GM23248 (cell line): ENCODE results near the gene COL6A1. TPM values are rescaled to one million over a fixed set of nuclear protein-coding genes. Genes with fewer than 3 reads are reported as not detected.
A peak's percentile ranks its signal among the peaks of the same experiment; 100 is the strongest.

Experiments used
- DNase-seq: peaks from one replicate; pipeline ENCODE4 v3.0.0-alpha.2; 2015
- H2AFZ ChIP-seq: fragments of 200-600 bp; sonication (generic); 2 replicates; pipeline ENCODE4 v1.6.1; 2016; ENCODE audit warnings: antibody characterized with exemption
- H3F3A ChIP-seq: fragments of 200-600 bp; sonication (generic); 2 replicates; pipeline ENCODE4 v1.6.1; 2016; ENCODE audit warnings: mild to moderate bottlenecking, antibody characterized with exemption, mixed run types; ENCODE audit not compliant: insufficient read depth
- H3K27ac ChIP-seq: fragments of 200-600 bp; sonication (generic); 2 replicates; pipeline ENCODE4 v1.5.1; 2016; ENCODE audit warnings: mild to moderate bottlenecking
- H3K27me3 ChIP-seq: fragments of 200-600 bp; sonication (generic); replicated peaks from 2 replicates; pipeline ENCODE4 v1.6.1; 2016; ENCODE audit warnings: mild to moderate bottlenecking; ENCODE audit not compliant: insufficient read depth
- H3K36me3 ChIP-seq: fragments of 200-600 bp; sonication (generic); 2 replicates; pipeline ENCODE4 v1.6.1; 2016; ENCODE audit warnings: low read depth, mild to moderate bottlenecking
- H3K4me1 ChIP-seq: fragments of 200-600 bp; sonication (generic); 2 replicates; pipeline ENCODE4 v1.6.1; 2016; ENCODE audit warnings: mild to moderate bottlenecking; ENCODE audit not compliant: insufficient read depth
- H3K4me2 ChIP-seq: fragments of 200-600 bp; sonication (generic); one replicate; pipeline ENCODE4 v1.6.1; 2016; ENCODE audit warnings: mild to moderate bottlenecking; ENCODE audit not compliant: unreplicated experiment
- H3K4me3 ChIP-seq: fragments of 200-600 bp; sonication (generic); 2 replicates; pipeline ENCODE4 v1.5.1; 2016; ENCODE audit warnings: mild to moderate bottlenecking
- H3K79me2 ChIP-seq: fragments of 200-600 bp; sonication (generic); 2 replicates; pipeline ENCODE4 v1.6.1; 2016; ENCODE audit warnings: mild to moderate bottlenecking; ENCODE audit not compliant: insufficient read depth
- H3K9ac ChIP-seq: fragments of 200-600 bp; sonication (generic); 2 replicates; pipeline ENCODE4 v1.6.1; 2016; ENCODE audit warnings: mild to moderate bottlenecking
- H3K9me2 ChIP-seq: fragments of 200-600 bp; sonication (generic); 2 replicates; pipeline ENCODE4 v1.6.1; 2016; ENCODE audit warnings: mixed run types, mild to moderate bottlenecking, moderate library complexity; ENCODE audit not compliant: insufficient read depth
- H3K9me3 ChIP-seq: fragments of 200-600 bp; sonication (generic); one replicate; pipeline ENCODE4 v1.6.1; 2017; ENCODE audit warnings: low read depth
- H4K20me1 ChIP-seq: fragments of 200-600 bp; sonication (generic); 2 replicates; pipeline ENCODE4 v1.6.0; 2016; ENCODE audit not compliant: insufficient read depth
- EZH2 ChIP-seq: fragments of 200-600 bp; sonication (generic); IDR thresholded peaks from 2 replicates; pipeline ENCODE4 v1.6.1; 2018; ENCODE audit warnings: antibody characterized with exemption, mild to moderate bottlenecking; ENCODE audit not compliant: insufficient read depth, poor library complexity, severe bottlenecking
- EZH2phosphoT487 ChIP-seq: fragments of 200-600 bp; sonication (generic); IDR thresholded peaks from 2 replicates; pipeline ENCODE4 v1.6.1; 2018; ENCODE audit warnings: antibody characterized with exemption, moderate library complexity, mild to moderate bottlenecking, low read depth; ENCODE audit not compliant: insufficient read depth
- WGBS, 2 experiments: methylation state at CpG; one replicate each; pipeline ENCODE4 v1.1.6; 2015 to 2017; ENCODE audit warnings: low lambda C conversion rate in 2 of 2, low coverage in 1 of 2; ENCODE audit errors: missing lambda C conversion rate in 2 of 2; 5-methylcytosine and 5-hydroxymethylcytosine counted together
- in situ Hi-C: fragments of 300-500 bp; cut with MboI; formaldehyde crosslinking; loops from 2 replicates; pipeline ENCODE4 v1.15.0; 2020
- polyA plus RNA-seq: library from polyadenylated mRNA; unstranded; fragments of >200 nt; fragmentation: Nextera tagmentation; extraction: Ambion mirVana; gene quantifications from 2 replicates; pipeline ENCODE4 v1.2.1, GENCODE V29; 2016
- total RNA-seq: library from RNA; depleted of rRNA; stranded (reverse); fragments of >200 nt; shearing (Covaris generic); gene quantifications from 2 replicates; pipeline ENCODE4 v1.2.3, GENCODE V29; 2014

The COL6A1 gene
- total and polyA plus RNA-seq, 2 experiments from 2014 or later, result 685 to 1,783 TPM

GRCh38 chr21:45941717-45942546, 39.6 kb upstream of the COL6A1 start:
- Histone ChIP-seq H3K4me2 (no peak overlapping the region), H3K27me3 (no peaks in the 10 kb centered on the region), H3K9me2 (no peaks in the 10 kb centered on the region), H3K9me3 (no peaks in the 10 kb centered on the region), H3K9ac (no peak overlapping the region), H3K79me2 (no peaks in the 10 kb centered on the region), H3F3A (no peaks in the 10 kb centered on the region), H3K27ac (no peak overlapping the region), H3K4me1 (no peaks in the 10 kb centered on the region), H2AFZ (no peak overlapping the region), H3K36me3 (no peaks in the 10 kb centered on the region), H4K20me1 (no peaks in the 10 kb centered on the region), H3K4me3 (no peak overlapping the region)
- TF ChIP-seq EZH2phosphoT487, result no peak
- TF ChIP-seq EZH2, result no peak
- no peak for DNase-seq
- in situ Hi-C loops, result no loop called here
- WGBS, 2 experiments, result 83 to 84% methylated on average over 30 to 32 of the region's 32 CpGs

- no peak overlapping the region for H3K9ac ChIP-seq
- no peaks in the 10 kb centered on the region for H3K79me2 ChIP-seq
- no peak overlapping the region for H2AFZ ChIP-seq
- TF ChIP-seq EZH2 (no peak), EZH2phosphoT487 (no peak)
- no peak overlapping the region for H3K4me2 ChIP-seq
- no peak overlapping the region for H3K27ac ChIP-seq
- H4K20me1 ChIP-seq, result no peaks in the 10 kb centered on the region
- in situ Hi-C loops, result no loop called here
- no peak overlapping the region for H3K4me3 ChIP-seq
- H3K9me2 ChIP-seq, result no peaks in the 10 kb centered on the region
- WGBS, 2 experiments, result 77 to 78% methylated on average over 19 to 20 of the region's 20 CpGs
- no peaks in the 10 kb centered on the region for H3K27me3 ChIP-seq
- no peaks in the 10 kb centered on the region for H3K4me1 ChIP-seq
- H3K9me3 ChIP-seq, result no peaks in the 10 kb centered on the region
- no peak for DNase-seq
- no peaks in the 10 kb centered on the region for H3K36me3 ChIP-seq
- H3F3A ChIP-seq, result no peaks in the 10 kb centered on the region
Observed at GRCh38 chr21:45942755-45943629, 38.6 kb upstream of the COL6A1 start.

- no peaks in the 10 kb centered on the region for H3K4me1 ChIP-seq
- H3K4me3 ChIP-seq, result no peak overlapping the region
- no peak overlapping the region for H3K27ac ChIP-seq
- H3K9ac ChIP-seq, result no peak overlapping the region
- H3K36me3 ChIP-seq, result no peaks in the 10 kb centered on the region
- peak; percentile 30 for DNase-seq
- H3K9me3 ChIP-seq, result no peaks in the 10 kb centered on the region
- no peaks in the 10 kb centered on the region for H3F3A ChIP-seq
- in situ Hi-C loops, result no loop called here
- H3K79me2 ChIP-seq, result no peaks in the 10 kb centered on the region
- 80 to 88% methylated on average over 4 to 8 of the region's 8 CpGs for WGBS, 2 experiments
- no peak for TF ChIP-seq EZH2phosphoT487
- TF ChIP-seq EZH2, result no peak
- no peaks in the 10 kb centered on the region for H3K27me3 ChIP-seq
- no peak overlapping the region for H2AFZ ChIP-seq
- no peaks in the 10 kb centered on the region for H3K9me2 ChIP-seq
- H4K20me1 ChIP-seq, result no peaks in the 10 kb centered on the region
- H3K4me2 ChIP-seq, result no peak overlapping the region
Observed at GRCh38 chr21:45943630-45944540, 37.7 kb upstream of the COL6A1 start.

- Histone ChIP-seq H3K9me2 (no peaks in the 10 kb centered on the region), H3K4me3 (no peak overlapping the region), H3K79me2 (no peaks in the 10 kb centered on the region), H3K27me3 (no peaks in the 10 kb centered on the region), H3K9me3 (no peaks in the 10 kb centered on the region), H3K9ac (no peak overlapping the region), H3F3A (no peaks in the 10 kb centered on the region), H3K4me2 (no peak overlapping the region), H3K27ac (no peak overlapping the region), H2AFZ (no peak overlapping the region), H4K20me1 (no peaks in the 10 kb centered on the region), H3K4me1 (0 out of 2 replicates have a peak, but pooled peaks cover under 1% of the 10 kb centered on the region), H3K36me3 (no peaks in the 10 kb centered on the region)
- in situ Hi-C loops, result no loop called here
- whole genome bisulfite sequencing, 2 experiments, result 85 to 90% methylated on average over 14 of the region's 14 CpGs
- no peak for TF ChIP-seq EZH2phosphoT487
- TF ChIP-seq EZH2, result no peak
- DNase-seq, result no peak
Observed at GRCh38 chr21:45944601-45945000, 37.0 kb upstream of the COL6A1 start.
